CD4-positive, alpha-beta T cell treated with Interleukin-6 at 100 ng/mL for 8 hours (primary cell): ENCODE data around the gene GDF10.

Source experiments
- DNase-seq: peaks from one replicate; pipeline ENCODE4 v3.0.0-alpha.2; 2020; ENCODE audit warnings: mixed read lengths, low spot score

Gene GDF10

GRCh38 chr10:47354165-47354564 lies 54.2 kb downstream of the GDF10 start:
- no peak for DNase-seq

GRCh38 chr10:47354900-47355299 lies 54.9 kb downstream of the GDF10 start:
- no peak for DNase-seq

- DNase-seq = no peak
Observed at GRCh38 chr10:47356708-47357107, 56.7 kb downstream of the GDF10 start.

GRCh38 chr10:47357131-47357582 lies 57.2 kb downstream of the GDF10 start:
- DNase-seq = no peak

- DNase-seq = no peak
Observed at GRCh38 chr10:47357911-47358310, 57.9 kb downstream of the GDF10 start.

GRCh38 chr10:47358457-47358856 lies 58.5 kb downstream of the GDF10 start:
- DNase-seq = no peak

GRCh38 chr10:47359101-47359500 lies 59.1 kb downstream of the GDF10 start:
- no peak for DNase-seq

GRCh38 chr10:47359626-47360418 lies 59.8 kb downstream of the GDF10 start:
- DNase-seq = no peak

GRCh38 chr10:47360419-47361040 lies 60.5 kb downstream of the GDF10 start:
- no peak for DNase-seq

- DNase-seq = no peak
Observed at GRCh38 chr10:47361293-47361692, 61.3 kb downstream of the GDF10 start.

- DNase-seq = no peak
Observed at GRCh38 chr10:47362199-47362598, 62.2 kb downstream of the GDF10 start.
